NCI-H1694 (cell line): ENCODE measurements around the gene RABIF.
"Not testable (repeated sequence)": the region's sequence is repeated elsewhere in the genome, so short reads cannot be mapped to it uniquely, and the experiment has no call there.

Experiments used
- DNase-seq: peaks from one replicate; lab custom pipeline; 2025; lab: John Stamatoyannopoulos, UW

Gene RABIF

GRCh38 chr1:202834771-202835547 is 54.0 kb downstream of the RABIF start:
- no peak for DNase-seq

GRCh38 chr1:202831906-202832305 is 57.0 kb downstream of the RABIF start:
- no peak for DNase-seq

- DNase-seq: not testable (repeated sequence)
Observed at GRCh38 chr1:202829223-202829622, 59.7 kb downstream of the RABIF start.
